Nephron progenitor cell (in vitro differentiated cells): ENCODE measurements around the gene RAB31.

Experiments used
- DNase-seq: peaks from one replicate; pipeline ENCODE4 v3.0.0; 2021
- H3K27ac Mint-ChIP-seq: 2 replicates; pipeline ENCODE4 v1.8.0; 2021; ENCODE audit warnings: mild to moderate bottlenecking, moderate library complexity, mixed read lengths
- H3K27me3 Mint-ChIP-seq: 2 replicates; pipeline ENCODE4 v1.8.0; 2021; ENCODE audit warnings: mild to moderate bottlenecking, low read depth, mixed read lengths; ENCODE audit not compliant: poor library complexity
- H3K36me3 Mint-ChIP-seq: 2 replicates; pipeline ENCODE4 v1.8.0; 2021; ENCODE audit warnings: low read depth, mixed read lengths
- H3K4me1 Mint-ChIP-seq: 2 replicates; pipeline ENCODE4 v1.8.0; 2021; ENCODE audit warnings: mixed read lengths
- H3K4me3 Mint-ChIP-seq: 2 replicates; pipeline ENCODE4 v1.8.0; 2021; ENCODE audit warnings: mild to moderate bottlenecking, moderate library complexity, mixed read lengths
- H3K9me3 Mint-ChIP-seq: 2 replicates; pipeline ENCODE4 v1.8.0; 2021; ENCODE audit warnings: mild to moderate bottlenecking, moderate library complexity, mixed read lengths
- CTCF ChIP-seq: fragments of 200-600 bp; sonication (generic); IDR thresholded peaks from 2 replicates; pipeline ENCODE4 v1.5.0; 2021; ENCODE audit warnings: antibody characterized with exemption

Gene RAB31

DNA sequence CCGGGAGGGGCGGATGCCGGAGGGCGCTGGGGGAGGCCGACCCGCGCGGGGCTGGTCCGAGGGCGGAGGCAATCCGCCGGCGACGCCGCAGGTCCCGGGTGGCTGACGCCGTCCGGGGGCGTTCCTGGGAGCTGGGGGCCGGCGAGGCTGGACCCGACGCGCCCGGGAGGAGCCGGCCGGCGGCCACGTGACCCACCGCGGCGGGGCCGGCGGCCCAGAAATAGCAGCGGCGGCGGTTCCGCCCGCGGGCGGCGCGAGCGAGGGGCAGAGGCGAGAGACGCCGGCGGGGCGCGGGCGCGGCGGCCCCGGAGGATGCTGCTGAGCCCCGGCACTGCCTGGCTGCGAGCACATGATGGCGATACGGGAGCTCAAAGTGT is at the start of gene RAB31:
RAB31 (plus strand) TSS at position 245 of the 377 bp plus-strand sequence; CDS start at position 350, 105 bp downstream.
- Mint-ChIP-seq H3K4me1 (peaks cover 62% of the 10 kb centered on the region), H3K9me3 (no peaks in the 10 kb centered on the region), H3K27ac (no peak within 1 kb of the TSS), H3K36me3 (no peaks in the 10 kb centered on the region), H3K4me3 (peak within 1 kb of the TSS; percentile 89), H3K27me3 (peaks cover 50% of the 10 kb centered on the region)
- no peak for TF ChIP-seq CTCF
- peak; percentile 74 for DNase-seq

DNA sequence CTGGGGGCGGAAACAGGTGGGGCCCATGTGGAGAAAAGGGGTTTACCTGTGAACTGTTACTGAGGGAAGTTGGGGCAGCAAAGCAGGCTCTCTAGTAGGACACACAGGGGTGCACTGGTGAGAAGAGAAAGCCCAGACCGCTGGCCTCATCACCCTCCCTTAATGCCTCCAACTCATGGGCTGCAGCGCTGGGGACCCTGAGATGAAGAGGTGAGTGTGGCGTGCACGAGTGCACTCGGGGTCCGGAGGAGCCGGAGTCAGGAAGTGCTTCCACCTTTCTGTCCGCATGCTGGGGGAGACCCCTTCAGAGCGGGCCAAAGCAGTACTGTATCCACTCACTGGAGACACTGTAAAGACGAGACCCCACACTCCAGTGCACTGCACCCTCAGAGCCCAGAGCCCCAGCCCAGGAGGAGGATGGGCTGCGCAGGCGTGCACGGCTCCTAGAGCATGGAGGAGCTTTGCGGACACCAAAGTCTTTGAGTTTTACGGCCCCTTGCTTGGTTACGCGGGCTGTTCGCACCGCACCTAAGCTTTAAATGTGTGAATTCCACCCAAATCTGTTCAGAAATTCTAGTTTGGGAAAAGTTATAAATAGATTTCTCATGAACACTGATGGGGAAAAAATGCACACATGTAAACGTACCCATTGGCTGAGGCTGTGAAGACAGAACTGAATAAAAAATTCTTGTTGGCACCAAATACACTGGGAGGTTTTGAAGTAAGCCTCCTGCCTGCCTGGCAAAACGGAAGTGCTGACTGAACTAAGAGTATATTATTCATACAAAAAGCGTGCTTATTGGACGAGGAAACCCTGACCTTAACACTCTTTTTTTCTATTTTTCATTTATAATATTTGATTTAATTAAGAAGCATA is 48.4 kb upstream of the RAB31 start:
- H3K4me1 Mint-ChIP-seq, result peaks cover 9% of the 10 kb centered on the region
- no peak for TF ChIP-seq CTCF
- H3K27me3 Mint-ChIP-seq, result no peaks in the 10 kb centered on the region
- DNase-seq, result no peak
- H3K27ac Mint-ChIP-seq, result no peak overlapping the region
- peaks cover 4% of the 10 kb centered on the region for H3K9me3 Mint-ChIP-seq
- H3K4me3 Mint-ChIP-seq, result no peak overlapping the region
- H3K36me3 Mint-ChIP-seq, result no peaks in the 10 kb centered on the region

- Mint-ChIP-seq H3K4me1 (peaks cover 18% of the 10 kb centered on the region), H3K4me3 (no peak overlapping the region), H3K36me3 (no peaks in the 10 kb centered on the region), H3K9me3 (peaks cover 9% of the 10 kb centered on the region), H3K27me3 (no peaks in the 10 kb centered on the region), H3K27ac (no peak overlapping the region)
- no peak for TF ChIP-seq CTCF
- DNase-seq, result no peak
Observed at GRCh38 chr18:9661564-9661963, 46.5 kb upstream of the RAB31 start.

GRCh38 chr18:9663377-9663776 is 44.7 kb upstream of the RAB31 start:
- Mint-ChIP-seq H3K27ac (no peak overlapping the region), H3K27me3 (peaks cover 3% of the 10 kb centered on the region), H3K36me3 (no peaks in the 10 kb centered on the region), H3K4me3 (no peak overlapping the region), H3K9me3 (peaks cover 10% of the 10 kb centered on the region), H3K4me1 (peaks cover 18% of the 10 kb centered on the region)
- no peak for DNase-seq
- no peak for TF ChIP-seq CTCF

GRCh38 chr18:9665314-9665713 is 42.8 kb upstream of the RAB31 start:
- no peaks in the 10 kb centered on the region for H3K36me3 Mint-ChIP-seq
- H3K27me3 Mint-ChIP-seq, result peaks cover 6% of the 10 kb centered on the region
- DNase-seq, result peak; percentile 14
- no peak for TF ChIP-seq CTCF
- peak overlapping the region; percentile 74 for H3K27ac Mint-ChIP-seq
- no peak overlapping the region for H3K4me3 Mint-ChIP-seq
- H3K4me1 Mint-ChIP-seq, result peaks cover 10% of the 10 kb centered on the region
- H3K9me3 Mint-ChIP-seq, result peaks cover 14% of the 10 kb centered on the region

DNA sequence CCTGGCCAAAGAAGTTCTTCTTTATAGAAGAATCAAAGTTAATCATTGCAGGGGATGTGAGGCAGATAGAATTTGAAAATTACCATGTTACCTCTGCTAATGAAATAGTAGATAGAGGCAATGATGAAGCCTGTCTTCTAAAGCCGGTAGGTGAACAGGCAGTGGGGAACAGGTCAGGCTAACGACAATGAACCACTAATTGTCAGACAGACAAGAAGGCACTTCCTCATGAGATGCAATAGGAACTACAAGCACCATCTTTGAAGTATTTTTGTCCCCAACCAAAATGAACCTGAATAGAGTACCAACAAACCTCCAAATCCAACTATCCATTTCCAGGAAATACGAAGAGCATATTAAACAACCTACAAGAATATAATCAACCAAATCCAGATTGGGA is 41.6 kb upstream of the RAB31 start:
- Mint-ChIP-seq H3K27me3 (peaks cover 6% of the 10 kb centered on the region), H3K36me3 (no peaks in the 10 kb centered on the region), H3K27ac (no peak overlapping the region), H3K4me3 (no peak overlapping the region), H3K4me1 (peaks cover 10% of the 10 kb centered on the region), H3K9me3 (peaks cover 14% of the 10 kb centered on the region)
- no peak for DNase-seq
- TF ChIP-seq CTCF, result no peak
